Thymus (tissue), 11 donors: ENCODE measurements around the gene LMO1. TPM values are rescaled to one million over a fixed set of nuclear protein-coding genes. Genes with fewer than 3 reads are reported as not detected.

Source experiments
- DNase-seq, 9 donors: peaks; one replicate each; pipeline ENCODE4 v3.0.0-alpha.2; 2013; ENCODE audit warnings: low spot score in 9 of 9, low read depth in 6 of 9, missing footprints in 1 of 9
- H3K27ac ChIP-seq, 2 donors: one replicate each; pipeline ENCODE4 v1.5.1; 2013; ENCODE audit warnings: control low read depth in 1 of 2, low read depth in 1 of 2, low read length in 1 of 2, mild to moderate bottlenecking in 1 of 2, moderate library complexity in 1 of 2
- H3K27me3 ChIP-seq, 2 donors: one replicate each; pipeline ENCODE4 v1.5.1; 2013; ENCODE audit warnings: low read length in 1 of 2; ENCODE audit not compliant: control insufficient read depth in 2 of 2, insufficient read depth in 1 of 2
- H3K36me3 ChIP-seq, 2 donors: one replicate each; pipeline ENCODE4 v1.5.1; 2013; ENCODE audit warnings: low read length in 1 of 2, mild to moderate bottlenecking in 1 of 2, moderate library complexity in 1 of 2; ENCODE audit not compliant: control insufficient read depth in 2 of 2, insufficient read depth in 2 of 2
- H3K4me1 ChIP-seq, 2 donors: one replicate each; pipeline ENCODE4 v1.5.1; 2013; ENCODE audit warnings: low read length in 2 of 2; ENCODE audit not compliant: control insufficient read depth in 2 of 2, insufficient read depth in 2 of 2
- H3K4me3 ChIP-seq, 2 donors: one replicate each; pipeline ENCODE4 v1.5.1; 2013; ENCODE audit warnings: low read length in 2 of 2, control low read depth in 1 of 2, mild to moderate bottlenecking in 1 of 2
- H3K9me3 ChIP-seq, 2 donors: one replicate each; pipeline ENCODE4 v1.5.1; 2013; ENCODE audit warnings: low read length in 1 of 2, mild to moderate bottlenecking in 1 of 2; ENCODE audit not compliant: control insufficient read depth in 2 of 2, insufficient read depth in 1 of 2
- WGBS: extraction: QIAGEN DNeasy Blood & Tissue Kit; methylation state at CpG from one replicate; pipeline ENCODE4 v1.1.7; 2013; 5-methylcytosine and 5-hydroxymethylcytosine counted together
- polyA plus RNA-seq: library from polyadenylated mRNA; stranded (reverse); fragments of 200-250 nt; gene quantifications from one replicate; pipeline ENCODE4 v1.2.3, GENCODE V29; 2013
- total RNA-seq: library from RNA; stranded (reverse); fragments of 120-200 nt; gene quantifications from one replicate; pipeline ENCODE4 v1.2.4, GENCODE V29; 2013
- donor health status: healthy.

Gene LMO1
- total and polyA plus RNA-seq, 2 donors, result 0.05 to 0.32 TPM

- 64% methylated on average over 20 of the region's 20 CpGs for WGBS
- no peak overlapping the region for H3K4me3 ChIP-seq
- peaks cover 0 to 13% of the 10 kb centered on the region in 2 donors for H3K4me1 ChIP-seq
- H3K36me3 ChIP-seq, result no peaks in the 10 kb centered on the region
- DNase-seq, result no peak
- peaks cover 0 to 21% of the 10 kb centered on the region in 2 donors for H3K27me3 ChIP-seq
- H3K9me3 ChIP-seq, result no peaks in the 10 kb centered on the region
- no peak overlapping the region for H3K27ac ChIP-seq
These were observed 56.3 kb downstream of the LMO1 start for GRCh38 chr11:8207080-8208000.

GRCh38 chr11:8206251-8207079, 57.2 kb downstream of the LMO1 start:
- no peaks in the 10 kb centered on the region for H3K36me3 ChIP-seq
- 14% methylated on average over 31 of the region's 31 CpGs for WGBS
- H3K4me3 ChIP-seq, result no peak overlapping the region

GRCh38 chr11:8205566-8205965, 58.1 kb downstream of the LMO1 start:
- DNase-seq, result no peak
- H3K4me3 ChIP-seq, result no peak overlapping the region
- no peaks in the 10 kb centered on the region for H3K9me3 ChIP-seq
- no peak overlapping the region for H3K27ac ChIP-seq
- H3K36me3 ChIP-seq, result no peaks in the 10 kb centered on the region
- H3K27me3 ChIP-seq, result peaks cover 0 to 21% of the 10 kb centered on the region in 2 donors
- 93% methylated on average over 8 of the region's 8 CpGs for WGBS
- H3K4me1 ChIP-seq, result peaks cover 0 to 15% of the 10 kb centered on the region in 2 donors

More at GRCh38 chr11:8206251-8207079, 57.2 kb downstream of the LMO1 start:
- Histone ChIP-seq H3K9me3 (no peaks in the 10 kb centered on the region), H3K4me1 (peaks cover 0 to 14% of the 10 kb centered on the region in 2 donors), H3K27ac (peak overlapping the region in 1 of 2 donors; percentile 20), H3K27me3 (peaks cover 0 to 21% of the 10 kb centered on the region in 2 donors)
- DNase-seq, result peak in 1 of 9 donors; percentile 25

GRCh38 chr11:8204596-8204995, 59.1 kb downstream of the LMO1 start:
- DNase-seq, result no peak
- no peaks in the 10 kb centered on the region for H3K9me3 ChIP-seq
- H3K4me1 ChIP-seq, result peaks cover 0 to 15% of the 10 kb centered on the region in 2 donors
- H3K27ac ChIP-seq, result no peak overlapping the region
- H3K27me3 ChIP-seq, result peaks cover 0 to 21% of the 10 kb centered on the region in 2 donors
- WGBS, result 67% methylated on average over 5 of the region's 5 CpGs
- H3K4me3 ChIP-seq, result no peak overlapping the region
- H3K36me3 ChIP-seq, result no peaks in the 10 kb centered on the region

GRCh38 chr11:8204025-8204424, 59.7 kb downstream of the LMO1 start:
- H3K9me3 ChIP-seq, result no peaks in the 10 kb centered on the region
- no peak overlapping the region for H3K27ac ChIP-seq
- WGBS, result 91% methylated on average over 5 of the region's 5 CpGs
- no peak for DNase-seq
- peaks cover 0 to 21% of the 10 kb centered on the region in 2 donors for H3K27me3 ChIP-seq
- no peaks in the 10 kb centered on the region for H3K36me3 ChIP-seq
- no peak overlapping the region for H3K4me3 ChIP-seq
- H3K4me1 ChIP-seq, result peaks cover 0 to 15% of the 10 kb centered on the region in 2 donors

GRCh38 chr11:8203414-8203715, 60.3 kb downstream of the LMO1 start:
- H3K27ac ChIP-seq, result no peak overlapping the region
- H3K36me3 ChIP-seq, result no peaks in the 10 kb centered on the region
- DNase-seq, result no peak
- peaks cover 0 to 15% of the 10 kb centered on the region in 2 donors for H3K4me1 ChIP-seq
- peaks cover 0 to 21% of the 10 kb centered on the region in 2 donors for H3K27me3 ChIP-seq
- H3K9me3 ChIP-seq, result no peaks in the 10 kb centered on the region
- no peak overlapping the region for H3K4me3 ChIP-seq
- WGBS, result 86% methylated on average over 2 of the region's 2 CpGs

- H3K27ac ChIP-seq, result no peak overlapping the region
These were observed 60.9 kb downstream of the LMO1 start for GRCh38 chr11:8202516-8203413.

GRCh38 chr11:8201644-8202365, 61.9 kb downstream of the LMO1 start:
- peaks cover 0 to 9% of the 10 kb centered on the region in 2 donors for H3K4me1 ChIP-seq
- 65% methylated on average over 4 of the region's 4 CpGs for WGBS
- H3K27me3 ChIP-seq, result peaks cover 0 to 13% of the 10 kb centered on the region in 2 donors
- H3K27ac ChIP-seq, result no peak overlapping the region
- H3K4me3 ChIP-seq, result no peak overlapping the region
- no peaks in the 10 kb centered on the region for H3K9me3 ChIP-seq
- peak in 1 of 9 donors; percentile 24 for DNase-seq
- no peaks in the 10 kb centered on the region for H3K36me3 ChIP-seq

More at GRCh38 chr11:8202516-8203413, 60.9 kb downstream of the LMO1 start:
- Histone ChIP-seq H3K4me3 (no peak overlapping the region), H3K36me3 (no peaks in the 10 kb centered on the region), H3K4me1 (peaks cover 0 to 15% of the 10 kb centered on the region in 2 donors), H3K27me3 (peaks cover 0 to 21% of the 10 kb centered on the region in 2 donors), H3K9me3 (no peaks in the 10 kb centered on the region)
- no peak for DNase-seq
- 96% methylated on average over 11 of the region's 11 CpGs for WGBS
